Stimulated activated CD4-positive, alpha-beta T cell treated with anti-CD3 and anti-CD28 coated beads, Interleukin-4, amount 100 ng/mL, for 48 hours (primary cell): ENCODE results near the gene TCF19.

Experiments
- DNase-seq, 2 donors: peaks; one replicate each; pipeline ENCODE4 v3.0.0-alpha.2; 2020; ENCODE audit warnings: low read depth in 2 of 2

TCF19 gene, protein sequence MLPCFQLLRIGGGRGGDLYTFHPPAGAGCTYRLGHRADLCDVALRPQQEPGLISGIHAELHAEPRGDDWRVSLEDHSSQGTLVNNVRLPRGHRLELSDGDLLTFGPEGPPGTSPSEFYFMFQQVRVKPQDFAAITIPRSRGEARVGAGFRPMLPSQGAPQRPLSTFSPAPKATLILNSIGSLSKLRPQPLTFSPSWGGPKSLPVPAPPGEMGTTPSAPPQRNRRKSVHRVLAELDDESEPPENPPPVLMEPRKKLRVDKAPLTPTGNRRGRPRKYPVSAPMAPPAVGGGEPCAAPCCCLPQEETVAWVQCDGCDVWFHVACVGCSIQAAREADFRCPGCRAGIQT

DNA sequence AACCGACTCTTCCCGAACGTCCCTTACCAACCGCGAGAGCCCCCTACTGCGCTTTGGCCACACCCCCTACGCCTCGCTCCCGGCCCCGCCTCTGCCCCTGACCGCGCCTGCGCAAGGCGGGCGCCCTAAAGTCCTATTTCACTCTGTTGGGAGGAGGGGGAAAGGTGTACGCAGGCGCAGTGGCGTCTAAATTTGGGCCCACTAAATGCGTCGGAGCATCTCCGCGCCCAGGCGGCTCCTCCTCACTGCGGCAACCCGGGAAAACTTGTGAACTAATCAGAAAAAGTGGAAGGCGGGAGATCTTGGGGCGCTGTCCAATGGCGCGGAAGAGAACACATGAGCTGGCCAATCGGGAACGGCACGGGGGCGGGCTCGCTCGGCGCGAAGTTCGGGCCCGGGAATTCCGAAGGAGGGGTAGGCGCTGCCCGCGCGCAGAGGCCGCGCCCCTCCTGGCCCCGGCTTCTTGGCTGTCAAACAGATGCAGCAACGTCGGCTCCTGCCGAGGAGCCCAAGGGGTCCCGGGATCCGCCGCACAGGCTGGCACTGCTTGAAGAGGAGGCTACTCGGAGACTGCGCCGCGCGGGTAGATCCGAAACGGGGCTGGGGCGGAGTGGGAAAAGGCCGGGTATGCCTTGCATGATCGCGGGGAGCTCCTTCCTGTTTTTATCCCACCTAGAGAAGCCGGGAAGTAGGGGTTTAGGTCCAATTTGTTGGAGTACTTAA, at the start of gene TCF19:
TSS of gene TCF19 (plus strand) at position 450 of the 723 bp plus-strand sequence. CDS start 881 bp downstream, outside the sequence.
- peak; percentile 97 to 98 for DNase-seq

- DNase-seq, result no peak
These were observed 47.4 kb upstream of the TCF19 start for GRCh38 chr6:31110825-31111582.

DNA sequence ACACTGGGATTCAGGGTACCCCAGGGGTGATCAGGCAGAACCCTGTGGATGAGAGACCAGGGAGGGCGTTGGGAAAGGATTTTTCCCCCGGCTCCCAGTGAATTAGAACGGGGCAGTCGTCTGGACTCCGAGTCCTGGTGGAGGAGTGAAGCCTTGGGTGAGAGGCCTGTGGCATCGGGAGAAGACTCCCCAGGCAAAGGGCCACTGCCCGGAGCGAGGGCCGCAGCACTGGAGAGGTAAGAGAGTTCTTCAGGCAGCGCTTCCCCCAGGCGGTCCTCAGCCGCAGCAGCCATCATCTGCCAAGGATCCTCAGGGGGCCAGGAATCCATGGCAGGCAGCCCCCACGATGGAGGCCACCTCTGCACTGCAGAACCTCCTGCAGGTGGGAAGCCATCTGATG, 46.7 kb upstream of the TCF19 start:
- no peak for DNase-seq

GRCh38 chr6:31112478-31112877, 45.9 kb upstream of the TCF19 start, which contains the start of gene C6orf15:
C6orf15 (minus strand) TSS chr6:31112575; CDS start chr6:31112555, 20 bp downstream.
- no peak for DNase-seq

GRCh38 chr6:31113861-31114540, 44.4 kb upstream of the TCF19 start:
- no peak for DNase-seq

DNA sequence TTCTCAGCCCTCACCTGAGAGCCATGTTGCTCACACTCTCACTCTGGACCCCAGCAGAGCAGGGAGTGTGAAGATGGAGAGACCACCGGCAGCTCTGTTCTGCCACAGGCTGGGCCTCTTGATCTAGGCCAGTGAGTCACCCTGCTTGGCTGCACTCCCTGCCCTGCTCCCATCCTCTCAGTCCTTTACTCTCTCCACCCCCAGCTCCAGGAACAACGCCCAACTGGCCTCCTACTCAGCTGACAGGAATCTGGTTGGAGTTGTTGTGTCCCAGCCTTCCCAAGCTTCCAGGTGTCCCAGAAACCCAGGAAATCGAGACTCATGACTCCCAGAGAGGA, 43.9 kb upstream of the TCF19 start, which contains the start of gene PSORS1C1:
TSS of gene PSORS1C1 (plus strand) at position 260 of the 338 bp plus-strand sequence. CDS start 14,833 bp downstream, outside the sequence.
- no peak for DNase-seq

- no peak for DNase-seq
These were observed 43.2 kb upstream of the TCF19 start for GRCh38 chr6:31114970-31115849.

DNA sequence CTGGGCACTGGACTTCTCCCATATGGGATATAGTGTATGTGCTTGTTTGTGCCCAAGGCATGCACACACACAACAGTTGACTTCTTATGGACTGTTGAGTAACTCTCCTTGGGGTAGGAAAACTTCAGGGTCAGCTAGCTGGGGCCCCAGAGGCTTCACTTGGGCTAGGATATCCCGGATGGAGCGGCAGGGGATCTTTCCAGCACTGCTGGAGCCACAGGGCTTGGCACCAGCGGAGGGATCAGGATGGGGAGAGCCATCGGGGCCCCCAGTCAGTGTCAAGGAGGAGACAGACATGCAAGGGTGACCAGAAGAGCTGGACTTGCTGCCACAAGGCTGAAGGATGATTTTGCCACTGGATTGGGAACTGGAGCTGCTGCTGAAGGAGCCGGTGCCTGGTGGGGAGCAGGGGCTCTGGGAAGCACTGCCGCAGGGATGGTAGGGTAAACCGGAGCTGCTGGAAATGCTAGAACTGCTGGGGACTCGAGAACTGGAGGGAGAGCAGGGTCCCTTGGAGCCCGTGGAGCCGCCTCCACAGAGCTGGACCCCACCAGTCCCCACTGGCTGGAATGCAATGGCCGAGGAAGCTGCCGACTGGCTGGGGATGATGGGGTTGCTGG, 42.3 kb upstream of the TCF19 start:
- DNase-seq, result no peak

DNA sequence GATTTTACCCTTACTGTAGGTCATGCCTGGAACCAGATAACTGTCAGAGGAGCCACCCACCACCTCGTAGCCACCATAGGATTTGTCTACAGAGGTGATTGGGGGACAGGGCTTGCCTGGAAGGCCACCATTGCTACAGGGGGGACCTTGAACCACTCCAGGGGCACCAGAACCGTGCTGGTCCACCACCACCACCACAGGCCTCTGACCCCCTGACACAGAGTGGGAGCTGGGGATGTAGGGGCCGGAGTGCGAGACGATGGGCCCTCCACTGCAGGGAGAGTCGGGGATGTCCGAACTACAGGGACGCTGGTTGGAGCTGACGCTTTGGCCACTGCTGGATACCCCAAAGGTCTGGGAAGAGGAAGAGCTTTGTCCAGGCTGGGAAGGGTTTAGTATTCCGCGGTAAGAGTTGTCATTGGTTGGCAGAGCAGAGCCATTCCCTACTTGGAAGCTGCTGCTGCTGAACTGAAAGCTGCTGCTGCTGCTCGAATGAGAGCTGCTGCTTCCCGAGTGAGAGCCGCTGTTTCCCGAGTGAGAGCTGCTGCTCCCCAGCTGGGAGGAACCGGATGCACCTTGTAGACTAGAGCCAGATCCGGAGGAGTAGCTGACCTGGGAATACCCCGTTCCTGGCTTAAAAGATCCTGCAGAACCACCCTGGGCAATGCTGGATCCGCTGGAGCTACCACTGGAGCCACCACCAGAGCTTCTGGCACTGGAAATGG, 41.6 kb upstream of the TCF19 start:
- no peak for DNase-seq

DNA sequence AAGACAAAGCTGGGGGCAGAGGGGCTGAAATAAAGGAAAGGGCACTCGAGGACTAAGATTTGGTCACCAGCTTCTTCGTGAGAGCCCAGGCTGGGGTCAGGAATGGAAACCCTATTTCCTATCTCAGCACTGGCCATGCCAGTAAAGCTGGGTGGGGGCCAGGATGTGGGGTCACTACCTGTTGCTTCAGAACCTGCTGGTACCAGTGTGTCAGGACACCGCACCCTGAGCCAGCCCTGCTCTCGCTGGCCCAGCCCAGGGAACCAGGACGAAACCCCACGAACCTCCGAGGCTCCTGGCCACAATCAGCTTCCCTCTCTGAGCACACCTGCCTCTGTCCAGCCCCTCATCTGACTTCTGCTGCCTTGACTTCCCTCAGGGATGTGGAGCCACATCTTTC, 40.2 kb upstream of the TCF19 start:
- DNase-seq, result no peak

DNA sequence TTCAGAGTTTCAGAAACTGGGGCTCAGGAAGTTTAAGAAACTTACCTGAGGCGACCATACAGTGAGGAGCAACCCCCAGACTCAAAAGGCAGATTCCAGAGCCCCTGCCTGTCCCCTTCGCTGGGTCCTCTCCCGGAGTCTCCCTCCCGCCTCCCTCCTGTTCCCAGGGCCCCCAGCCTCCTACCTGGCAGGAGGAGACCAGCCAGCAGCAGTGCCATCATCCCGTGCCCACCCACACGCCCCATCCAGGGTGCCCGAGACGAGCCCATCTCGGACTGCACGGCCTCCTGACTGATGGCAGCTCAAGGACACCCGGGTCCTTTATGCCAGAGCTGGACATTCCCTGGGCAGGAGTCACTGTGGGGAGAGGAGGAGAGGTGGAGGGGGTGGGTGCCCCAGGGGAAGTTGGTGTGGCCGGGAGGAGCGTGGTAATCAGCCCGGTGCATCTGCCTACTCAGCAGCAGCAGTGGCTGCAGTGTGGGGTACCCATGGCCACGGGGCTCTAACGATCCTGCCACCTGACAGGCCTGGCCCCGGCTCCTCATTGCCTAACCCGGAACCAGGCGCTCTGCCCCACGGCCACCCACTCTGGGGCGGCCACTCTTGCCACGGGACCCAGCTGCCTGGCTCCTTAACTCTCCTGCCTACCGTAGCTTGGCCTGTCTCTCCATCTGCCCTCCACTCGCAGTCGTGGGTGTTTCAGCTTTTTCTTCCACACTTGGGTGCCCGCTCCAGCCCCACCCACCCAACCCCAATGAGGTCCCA, 38.1 kb upstream of the TCF19 start, which contains the start of gene CDSN:
TSS of gene CDSN (minus strand) at position 296 of the 765 bp plus-strand sequence. CDS start at position 269, 27 bp downstream.
- DNase-seq, result no peak

DNA sequence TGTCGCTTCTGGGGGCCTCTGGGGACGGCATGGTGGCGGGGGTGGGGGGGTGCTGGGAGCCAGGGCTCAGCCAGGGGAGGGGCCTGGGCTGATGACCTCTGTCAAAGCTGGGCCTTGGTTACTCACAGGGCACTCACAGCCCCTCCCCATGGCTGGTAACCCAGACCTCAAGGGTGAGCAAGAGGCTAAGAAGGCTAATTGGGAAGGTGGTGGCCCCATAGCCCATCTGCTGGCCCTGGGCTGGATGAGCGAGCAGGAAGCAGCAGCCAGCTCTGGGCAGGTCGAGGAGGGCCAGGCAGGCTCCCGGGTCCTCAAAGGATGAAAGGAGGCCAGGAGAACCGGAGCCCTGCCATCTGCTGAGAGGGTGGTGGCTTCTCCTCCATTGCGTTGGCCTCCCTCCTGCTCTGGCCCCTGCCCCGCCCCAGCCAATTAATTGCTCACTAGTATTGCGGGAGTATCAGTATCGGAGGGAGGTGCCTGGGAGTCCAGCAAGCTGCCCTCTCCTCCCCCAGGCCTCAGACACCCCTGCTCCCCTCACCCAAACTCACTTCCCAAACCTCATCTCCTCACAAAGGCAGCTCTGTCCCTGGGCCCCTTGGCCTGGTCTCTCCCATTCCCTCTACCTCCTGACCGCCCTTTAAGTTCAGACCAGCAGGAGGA, 37.1 kb upstream of the TCF19 start:
- DNase-seq, result no peak

DNA sequence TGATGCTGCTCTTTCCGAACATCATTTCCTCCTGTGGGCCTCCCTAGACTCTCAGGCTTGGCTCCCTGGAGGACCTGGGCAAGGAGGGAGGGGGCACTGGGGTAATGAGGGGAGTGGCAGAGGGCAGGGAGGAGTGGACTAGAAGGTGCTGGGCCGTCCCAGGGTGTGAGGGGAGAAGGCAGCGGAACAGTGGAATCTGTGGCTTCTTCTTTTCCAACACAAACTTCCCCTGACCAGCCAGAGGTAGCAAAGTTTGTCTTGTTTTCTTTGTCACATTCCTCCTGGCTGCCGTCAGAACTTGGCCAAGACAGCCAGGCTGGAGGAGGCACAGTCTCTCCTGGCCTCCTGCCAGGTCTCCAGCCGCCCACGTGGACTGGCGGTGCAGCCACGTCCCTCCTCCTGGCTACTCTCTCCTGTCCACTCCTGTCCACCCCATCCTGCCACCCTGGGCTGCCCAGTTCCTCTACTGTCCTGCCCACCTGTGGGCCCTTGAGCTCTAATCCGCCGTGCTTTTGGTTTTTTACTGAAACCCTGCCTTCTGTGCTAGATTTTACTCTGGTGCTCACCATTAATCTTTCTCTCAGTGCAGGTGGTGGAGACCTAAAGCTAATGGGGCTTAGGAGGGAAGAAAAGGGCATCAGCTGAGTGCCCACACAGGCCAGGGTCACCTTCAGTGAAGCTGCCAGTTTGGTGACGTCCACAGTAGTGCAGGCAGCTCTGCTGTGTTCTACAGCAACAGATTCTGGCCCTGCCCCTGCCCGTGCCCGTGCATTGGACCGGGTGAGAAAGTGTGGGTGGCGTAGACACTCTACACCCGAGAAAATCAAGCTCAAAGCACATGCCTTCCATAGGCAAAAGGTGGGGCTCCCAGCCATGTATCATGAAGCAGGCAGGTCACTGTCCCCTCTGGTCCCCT, 35.3 kb upstream of the TCF19 start:
- no peak for DNase-seq

DNA sequence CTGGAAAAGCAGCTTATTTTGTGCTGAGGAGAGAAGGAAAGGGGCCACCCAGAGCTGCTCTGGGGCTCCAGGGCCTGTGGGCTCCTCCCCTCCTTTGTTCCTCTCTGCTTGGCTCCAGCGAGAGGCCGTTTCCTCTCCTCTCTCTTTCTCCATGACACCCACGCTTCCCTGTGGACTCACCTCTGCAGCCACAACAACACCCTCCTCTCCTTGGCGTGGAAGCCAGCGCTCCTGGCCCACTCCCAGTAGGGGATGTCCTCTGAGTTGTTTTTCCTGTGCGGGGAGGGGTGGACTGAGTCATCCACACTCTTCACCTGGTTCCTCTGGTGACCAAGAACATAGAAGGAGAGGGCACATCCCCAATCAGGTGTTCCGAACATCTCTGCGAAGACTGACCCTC, 33.2 kb upstream of the TCF19 start:
- DNase-seq, result no peak

DNA sequence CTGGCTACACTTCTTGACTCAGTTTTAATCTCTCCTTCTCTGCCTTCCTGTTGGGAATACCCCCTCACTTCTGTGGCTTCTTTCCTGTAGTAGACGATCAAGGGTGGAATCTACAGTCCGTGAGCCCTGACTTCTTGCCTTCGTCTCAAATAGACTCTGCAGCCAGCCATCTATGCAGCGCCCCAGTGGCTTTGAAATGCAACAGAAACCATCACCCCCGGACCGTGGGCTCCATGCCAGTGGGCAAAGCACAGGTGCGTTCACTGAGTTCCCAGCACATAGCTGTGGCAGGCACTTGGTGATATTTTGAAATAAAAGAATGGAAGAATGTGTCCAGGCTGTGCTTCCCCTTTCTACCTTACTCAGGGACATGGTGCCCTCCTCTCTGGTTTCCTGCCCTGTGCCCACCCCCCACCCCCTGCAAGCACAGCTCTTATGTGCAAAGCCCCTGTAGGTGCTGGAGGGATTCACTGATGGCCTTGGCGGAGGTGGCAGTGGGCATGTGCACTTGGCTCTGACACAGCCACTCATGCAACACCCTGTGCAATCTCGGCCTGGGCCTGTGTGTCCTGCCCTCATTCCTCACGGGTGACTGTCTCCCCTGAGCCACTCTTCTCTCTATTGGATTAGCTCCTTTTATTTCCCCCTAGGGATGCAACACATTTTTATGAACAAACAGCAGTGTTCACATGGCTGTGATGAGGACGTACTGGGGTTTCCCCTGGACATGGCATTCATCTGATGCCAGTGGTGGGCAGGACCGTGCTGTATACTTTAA, 32.6 kb upstream of the TCF19 start:
- no peak for DNase-seq
